Gastrocnemius medialis (tissue), 4 donors: Measurements from ENCODE around the gene ITGA5. TPM values are rescaled to one million over a fixed set of nuclear protein-coding genes. Genes with fewer than 3 reads are reported as not detected.
A peak's percentile ranks its signal among the peaks of the same experiment; 100 is the strongest.

Source experiments
- ATAC-seq, 2 donors: fragments of 150-250 bp; one replicate each; pipeline ENCODE4 v1.9.1; 2016
- DNase-seq, 2 donors: peaks; one replicate each; pipeline ENCODE4 v3.0.0-alpha.2; 2019
- H3K27ac ChIP-seq, 4 donors: fragments of 200-600 bp; sonication (generic); 1 replicate in 1 of 4; 2 replicates in 3 of 4; pipeline ENCODE4 v1.5.1; 2016 to 2018; ENCODE audit warnings: mild to moderate bottlenecking in 2 of 4, moderate library complexity in 1 of 4
- H3K27me3 ChIP-seq, 3 donors: fragments of 200-600 bp; sonication (generic) in 2 of 3; 1 replicate in 1 of 3; 2 replicates in 2 of 3; pipeline versions ENCODE4 v1.5.1 to v1.6.0; 2016 to 2019; ENCODE audit warnings: mild to moderate bottlenecking in 1 of 3, moderate library complexity in 1 of 3
- H3K36me3 ChIP-seq, 2 donors: fragments of 200-600 bp; sonication (generic) in 1 of 2; one replicate each; pipeline ENCODE4 v1.5.1; 2017 to 2018
- H3K4me1 ChIP-seq, 2 donors: fragments of 200-600 bp; sonication (generic) in 1 of 2; one replicate each; pipeline ENCODE4 v1.5.1; 2016 to 2017; ENCODE audit warnings: mild to moderate bottlenecking in 2 of 2
- H3K4me3 ChIP-seq, 4 donors: fragments of 200-600 bp; sonication (generic) in 3 of 4; 1 replicate in 1 of 4; 2 replicates in 3 of 4; pipeline ENCODE4 v1.5.1; 2016 to 2019; ENCODE audit warnings: mild to moderate bottlenecking in 2 of 4
- H3K9me3 ChIP-seq, 3 donors: fragments of 200-600 bp; sonication (generic) in 2 of 3; 1 replicate in 1 of 3; 2 replicates in 2 of 3; pipeline ENCODE4 v1.5.1; 2016 to 2019
- POLR2A ChIP-seq, 2 donors: fragments of 450-650 bp; IDR thresholded peaks; one replicate each; pipeline ENCODE4 v1.6.1; 2017; ENCODE audit warnings: antibody characterized with exemption in 2 of 2, mild to moderate bottlenecking in 2 of 2, moderate library complexity in 2 of 2
- in situ Hi-C, 4 donors: fragments of 200-750 bp; cut with MboI; loops; one replicate each; pipeline versions ENCODE4 v1.15.0 to v1.8.0; 2017; ENCODE audit warnings: low sequenced_read_pairs in 4 of 4
- intact Hi-C: fragments of 100-400 bp; cut with DNase I; formaldehyde crosslinking; loops from one replicate; pipeline ENCODE4 v1.15.1; 2023; ENCODE audit warnings: low total_unique reads
- total RNA-seq, 4 donors: library from RNA; depleted of rRNA; stranded (reverse); fragments of >200 nt; gene quantifications; one replicate each; pipeline versions ENCODE4 v1.1.0 to v1.2.3, GENCODE V29; 2016
- TF ChIP-seq, protein P1 (sequence below), 5 experiments: fragments of 450-650 bp in 3 of 5; fragments of 200-600 bp in 2 of 5; sonication (generic) in 2 of 5; IDR thresholded peaks in 4 of 5; conservative IDR thresholded peaks in 1 of 5; 1 replicate in 4 of 5; 2 replicates in 1 of 5; pipeline ENCODE4 v1.5.1; 2016 to 2019; ENCODE audit warnings: antibody characterized with exemption in 5 of 5, mild to moderate bottlenecking in 3 of 5, moderate library complexity in 3 of 5

The ITGA5 gene
- total RNA-seq, 4 donors from 2014 or later: 26.5 to 34.1 (median 30.9) TPM

DNA sequence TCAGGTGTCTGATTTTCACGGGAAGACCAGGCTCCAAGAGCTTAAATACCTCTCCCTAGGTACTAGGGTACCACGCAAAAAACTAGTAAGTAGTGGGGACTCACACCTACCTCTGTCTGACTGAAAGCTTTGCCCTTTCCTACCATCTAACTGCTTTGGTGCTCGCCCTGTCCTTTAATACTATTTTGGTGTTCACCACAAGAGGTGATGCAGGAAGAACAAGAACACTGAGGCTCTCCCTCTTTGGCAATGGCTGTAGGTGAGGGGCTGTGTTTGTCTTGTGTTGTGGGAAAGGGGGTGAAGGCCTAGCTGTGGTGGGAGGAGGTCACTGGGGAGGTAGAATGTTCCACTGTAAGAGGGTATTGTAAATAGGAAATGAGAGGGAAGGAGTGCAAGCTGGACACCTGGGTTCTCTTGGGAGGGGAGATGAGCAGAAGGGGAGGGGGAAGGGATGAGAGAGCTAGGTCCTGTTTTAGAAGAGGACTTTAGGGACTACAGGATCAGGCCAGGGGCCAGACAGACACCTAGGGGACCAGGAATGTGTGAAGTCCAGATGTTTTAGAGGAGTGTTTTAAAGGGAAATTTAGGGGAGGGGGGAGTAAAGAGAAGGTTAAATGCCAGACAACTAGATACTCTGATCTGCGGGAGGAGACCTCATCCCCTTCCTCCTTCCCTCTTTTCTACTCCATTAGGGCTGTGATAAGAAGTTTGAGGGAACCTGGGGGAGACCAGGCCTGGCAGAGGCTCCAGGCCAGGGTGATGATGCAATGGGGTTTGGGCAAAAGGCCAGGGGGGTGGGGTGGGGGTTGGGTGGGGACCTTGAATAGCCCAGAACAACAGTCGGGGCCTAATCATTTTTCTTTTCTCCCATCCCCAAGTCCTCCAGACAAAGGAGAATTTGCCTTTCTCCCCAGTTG lies 2.1 kb downstream of the ITGA5 start:
- in situ Hi-C loops (no loop called here), intact Hi-C loops (no loop called here)
- Histone ChIP-seq H3K4me3 (peak overlapping the region; percentile 81 to 99 (median 92)), H3K9me3 (no peaks in the 10 kb centered on the region), H3K4me1 (peaks cover 41 to 61% of the 10 kb centered on the region in 2 donors), H3K27ac (peak overlapping the region; percentile 79 to 97 (median 88)), H3K27me3 (peaks cover 0 to 5% (median 0%) of the 10 kb centered on the region in 3 donors), H3K36me3 (no peaks in the 10 kb centered on the region)
- TF ChIP-seq, protein P1, sequence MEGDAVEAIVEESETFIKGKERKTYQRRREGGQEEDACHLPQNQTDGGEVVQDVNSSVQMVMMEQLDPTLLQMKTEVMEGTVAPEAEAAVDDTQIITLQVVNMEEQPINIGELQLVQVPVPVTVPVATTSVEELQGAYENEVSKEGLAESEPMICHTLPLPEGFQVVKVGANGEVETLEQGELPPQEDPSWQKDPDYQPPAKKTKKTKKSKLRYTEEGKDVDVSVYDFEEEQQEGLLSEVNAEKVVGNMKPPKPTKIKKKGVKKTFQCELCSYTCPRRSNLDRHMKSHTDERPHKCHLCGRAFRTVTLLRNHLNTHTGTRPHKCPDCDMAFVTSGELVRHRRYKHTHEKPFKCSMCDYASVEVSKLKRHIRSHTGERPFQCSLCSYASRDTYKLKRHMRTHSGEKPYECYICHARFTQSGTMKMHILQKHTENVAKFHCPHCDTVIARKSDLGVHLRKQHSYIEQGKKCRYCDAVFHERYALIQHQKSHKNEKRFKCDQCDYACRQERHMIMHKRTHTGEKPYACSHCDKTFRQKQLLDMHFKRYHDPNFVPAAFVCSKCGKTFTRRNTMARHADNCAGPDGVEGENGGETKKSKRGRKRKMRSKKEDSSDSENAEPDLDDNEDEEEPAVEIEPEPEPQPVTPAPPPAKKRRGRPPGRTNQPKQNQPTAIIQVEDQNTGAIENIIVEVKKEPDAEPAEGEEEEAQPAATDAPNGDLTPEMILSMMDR (IDR thresholded peaks at IDR 0.05 in 4 of 5, conservative IDR thresholded peaks at IDR 0.05 in 1 of 5): no peak
- TF ChIP-seq POLR2A (IDR thresholded peaks at IDR 0.05): no peak
- ATAC-seq (no peak), DNase-seq (no peak)

GRCh38 chr12:54415221-54415929 lies 3.7 kb downstream of the ITGA5 start:
- peak overlapping the region in 1 of 4 donors; percentile 24 for H3K4me3 ChIP-seq
- ATAC-seq (no peak), DNase-seq (no peak)
- intact Hi-C loops: no loop called here
- H3K36me3 ChIP-seq: no peaks in the 10 kb centered on the region
- TF ChIP-seq POLR2A (IDR thresholded peaks at IDR 0.05): no peak
- TF ChIP-seq, protein P1 (IDR thresholded peaks at IDR 0.05 in 4 of 5, conservative IDR thresholded peaks at IDR 0.05 in 1 of 5): no peak
- H3K4me1 ChIP-seq: peaks cover 48 to 56% of the 10 kb centered on the region in 2 donors
- in situ Hi-C loops: no loop called here
- no peaks in the 10 kb centered on the region for H3K9me3 ChIP-seq
- peak overlapping the region; percentile 5 to 97 (median 88) for H3K27ac ChIP-seq
- H3K27me3 ChIP-seq: peaks cover 0 to 5% (median 0%) of the 10 kb centered on the region in 3 donors

GRCh38 chr12:54413284-54414190 lies 5.5 kb downstream of the ITGA5 start:
- ATAC-seq (no peak), DNase-seq (peak in 1 of 2 donors; percentile 48)
- TF ChIP-seq, protein P1 (IDR thresholded peaks at IDR 0.05 in 4 of 5, conservative IDR thresholded peaks at IDR 0.05 in 1 of 5): no peak
- TF ChIP-seq POLR2A (IDR thresholded peaks at IDR 0.05): no peak
- H3K27ac ChIP-seq: peak overlapping the region; percentile 78 to 97 (median 88)
- H3K9me3 ChIP-seq: no peaks in the 10 kb centered on the region
- in situ Hi-C loops (no loop called here), intact Hi-C loops (no loop called here)
- H3K27me3 ChIP-seq: no peaks in the 10 kb centered on the region
- peaks cover 43 to 47% of the 10 kb centered on the region in 2 donors for H3K4me1 ChIP-seq
- H3K4me3 ChIP-seq: peak overlapping the region; percentile 12 to 35 (median 19)
- peaks cover 0 to 5% of the 10 kb centered on the region in 2 donors for H3K36me3 ChIP-seq

- ATAC-seq: peak in 1 of 2 donors; percentile 44
- Histone ChIP-seq H3K4me1 (peaks cover 43 to 45% of the 10 kb centered on the region in 2 donors), H3K27ac (peak overlapping the region; percentile 78 to 97 (median 88)), H3K9me3 (no peaks in the 10 kb centered on the region), H3K27me3 (no peaks in the 10 kb centered on the region), H3K36me3 (peaks cover 0 to 12% of the 10 kb centered on the region in 2 donors), H3K4me3 (peak overlapping the region in 3 of 4 donors; percentile 13 to 35 (median 25))
- no peak for DNase-seq
- TF ChIP-seq, protein P1 (IDR thresholded peaks at IDR 0.05 in 4 of 5, conservative IDR thresholded peaks at IDR 0.05 in 1 of 5): no peak
- TF ChIP-seq POLR2A (IDR thresholded peaks at IDR 0.05): no peak
- intact Hi-C loops: no loop called here
- in situ Hi-C loops: no loop called here
Observed at GRCh38 chr12:54412786-54413185, 6.3 kb downstream of the ITGA5 start.
